GM06990 (cell line): Measurements from ENCODE around the gene RAB3B.
"Not testable (repeated sequence)": the region's sequence is repeated elsewhere in the genome, so short reads cannot be mapped to it uniquely, and the experiment has no call there.

ENCODE experiments used
- DNase-seq: peaks from one replicate; pipeline ENCODE4 v3.0.0-alpha.2; 2011; ENCODE audit not compliant: insufficient read length; ENCODE audit errors: extremely low read depth
- H3K27me3 ChIP-seq: replicated peaks from 2 replicates; pipeline ENCODE4 v1.6.0; 2011; ENCODE audit warnings: low read length; ENCODE audit not compliant: control insufficient read depth, insufficient read depth
- H3K36me3 ChIP-seq: 2 replicates; pipeline ENCODE4 v1.5.1; 2011; ENCODE audit warnings: low read length; ENCODE audit not compliant: control insufficient read depth, insufficient read depth
- H3K4me3 ChIP-seq: replicated peaks from 2 replicates; pipeline ENCODE4 v1.5.1; 2011; ENCODE audit warnings: low read depth, mild to moderate bottlenecking, control low read depth, low read length
- CTCF ChIP-seq: IDR thresholded peaks from 2 replicates; pipeline ENCODE4 v1.5.1; 2011; ENCODE audit warnings: low read length, control low read depth, mild to moderate bottlenecking, inconsistent platforms; ENCODE audit not compliant: insufficient read depth, poor library complexity, severe bottlenecking

RAB3B gene

GRCh38 chr1:51898090-51898734 is 92.3 kb downstream of the RAB3B start:
- no peaks in the 10 kb centered on the region for H3K27me3 ChIP-seq
- no peak for TF ChIP-seq CTCF
- DNase-seq = no peak
- H3K4me3 ChIP-seq = no peak overlapping the region
- no peaks in the 10 kb centered on the region for H3K36me3 ChIP-seq

- no peak for TF ChIP-seq CTCF
- no peak for DNase-seq
- H3K4me3 ChIP-seq = no peak overlapping the region
These were observed 92.8 kb downstream of the RAB3B start for GRCh38 chr1:51897699-51898031.

GRCh38 chr1:51894748-51895147 is 95.8 kb downstream of the RAB3B start:
- not testable (repeated sequence) for H3K36me3 ChIP-seq, DNase-seq, H3K4me3 ChIP-seq, H3K27me3 ChIP-seq

More at GRCh38 chr1:51897699-51898031, 92.8 kb downstream of the RAB3B start:
- Histone ChIP-seq H3K27me3 (no peaks in the 10 kb centered on the region), H3K36me3 (no peaks in the 10 kb centered on the region)

- Histone ChIP-seq H3K4me3 (peak within 1 kb of the TSS; percentile 94), H3K36me3 (peaks cover 1% of the 10 kb centered on the region), H3K27me3 (no peaks in the 10 kb centered on the region)
- peak; percentile 98 for DNase-seq
- no peak for TF ChIP-seq CTCF
These were observed 111.7 kb downstream of the RAB3B start, which contains the start of gene NRDC for GRCh38 chr1:51878616-51879336. NRDC (minus strand) TSS chr1:51878727; CDS start chr1:51878615, 112 bp downstream.

- peaks cover 2% of the 10 kb centered on the region for H3K36me3 ChIP-seq
- H3K27me3 ChIP-seq = no peaks in the 10 kb centered on the region
- DNase-seq = no peak
- peak overlapping the region; percentile 94 for H3K4me3 ChIP-seq
- TF ChIP-seq CTCF = no peak
These were observed 112.2 kb downstream of the RAB3B start for GRCh38 chr1:51878308-51878615.

GRCh38 chr1:51877434-51878307 is 112.8 kb downstream of the RAB3B start:
- Histone ChIP-seq H3K4me3 (peak overlapping the region; percentile 94), H3K27me3 (no peaks in the 10 kb centered on the region), H3K36me3 (peaks cover 2% of the 10 kb centered on the region)
- no peak for TF ChIP-seq CTCF
- DNase-seq = no peak
